Epithelial cell of esophagus (primary cell): ENCODE results near the gene BEGAIN.

Source experiments
- DNase-seq: peaks from one replicate; pipeline ENCODE4 v3.0.0; 2010; ENCODE audit warnings: low read depth
- H3K4me3 ChIP-seq: 2 replicates; pipeline ENCODE4 v1.5.1; 2011; ENCODE audit warnings: mild to moderate bottlenecking, low read length, control low read depth
- TF ChIP-seq, protein P1 (sequence below): IDR thresholded peaks from 2 replicates; pipeline ENCODE4 v1.5.1; 2011; ENCODE audit warnings: low read depth, mild to moderate bottlenecking, low read length, control low read depth, inconsistent platforms; ENCODE audit not compliant: insufficient read depth; ENCODE audit errors: missing control alignments

Gene BEGAIN

DNA sequence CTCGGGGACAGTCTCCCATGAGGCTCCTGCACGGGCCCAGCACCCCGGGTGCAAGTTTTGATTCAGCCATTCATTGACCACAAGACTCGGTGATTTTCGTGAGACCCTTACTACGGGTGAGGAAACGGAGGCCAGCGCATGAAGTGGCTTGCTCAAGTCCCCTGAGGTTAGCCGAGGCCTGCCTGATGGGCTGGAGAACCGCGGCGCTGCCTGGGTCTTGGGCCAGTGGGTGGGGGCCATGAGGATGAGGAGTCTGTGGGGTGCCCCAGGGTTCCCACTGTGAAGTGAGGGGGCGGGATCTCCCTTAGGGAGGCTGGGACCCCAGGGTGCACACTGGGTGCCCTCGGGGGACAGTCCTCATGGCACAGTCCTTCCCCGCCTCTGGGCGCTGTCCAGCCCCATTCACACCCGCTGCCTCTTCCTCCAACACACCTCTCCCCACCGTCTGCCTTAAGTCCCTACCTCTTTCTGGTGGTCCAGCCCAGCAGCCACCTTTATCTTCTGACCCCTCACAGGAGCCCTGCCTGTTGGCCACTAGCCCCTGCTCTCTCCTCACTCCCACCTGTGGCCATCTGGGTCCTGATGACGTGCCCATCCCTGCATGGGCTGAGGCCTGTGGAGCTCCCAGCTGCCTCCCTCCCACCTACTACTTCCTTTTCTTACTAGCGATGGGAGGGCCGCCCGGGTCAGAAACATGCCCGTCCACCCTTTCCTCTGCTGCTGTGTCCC is 16.3 kb downstream of the BEGAIN start:
- no peak for DNase-seq
- H3K4me3 ChIP-seq, result no peak overlapping the region

DNA sequence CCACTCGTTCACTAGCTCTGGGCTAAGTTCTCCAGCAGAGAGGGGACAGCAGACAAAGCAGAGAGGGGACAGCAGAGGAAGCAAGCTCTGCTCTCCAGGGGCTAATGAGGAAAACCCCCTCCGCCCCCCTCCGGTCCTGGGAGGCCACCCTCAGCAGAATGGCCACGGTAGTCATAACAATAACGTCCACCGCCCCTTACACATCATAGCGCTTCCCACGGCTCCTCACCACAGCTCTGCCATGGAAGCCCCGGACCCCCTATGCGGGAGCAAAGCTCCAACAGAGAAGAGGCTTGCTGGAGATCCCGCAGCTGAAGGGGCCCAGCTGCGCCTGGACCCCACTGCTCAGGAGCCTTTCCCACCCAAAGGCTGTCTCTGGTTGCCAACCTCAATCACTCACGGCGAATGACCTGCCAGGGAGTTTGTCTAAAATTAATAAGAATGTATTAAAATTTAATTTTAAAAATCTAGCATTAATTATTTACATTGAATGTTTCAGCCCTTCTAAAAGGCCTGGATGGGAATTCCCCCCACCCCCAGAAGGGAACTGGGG is 17.4 kb downstream of the BEGAIN start:
- TF ChIP-seq, protein P1, sequence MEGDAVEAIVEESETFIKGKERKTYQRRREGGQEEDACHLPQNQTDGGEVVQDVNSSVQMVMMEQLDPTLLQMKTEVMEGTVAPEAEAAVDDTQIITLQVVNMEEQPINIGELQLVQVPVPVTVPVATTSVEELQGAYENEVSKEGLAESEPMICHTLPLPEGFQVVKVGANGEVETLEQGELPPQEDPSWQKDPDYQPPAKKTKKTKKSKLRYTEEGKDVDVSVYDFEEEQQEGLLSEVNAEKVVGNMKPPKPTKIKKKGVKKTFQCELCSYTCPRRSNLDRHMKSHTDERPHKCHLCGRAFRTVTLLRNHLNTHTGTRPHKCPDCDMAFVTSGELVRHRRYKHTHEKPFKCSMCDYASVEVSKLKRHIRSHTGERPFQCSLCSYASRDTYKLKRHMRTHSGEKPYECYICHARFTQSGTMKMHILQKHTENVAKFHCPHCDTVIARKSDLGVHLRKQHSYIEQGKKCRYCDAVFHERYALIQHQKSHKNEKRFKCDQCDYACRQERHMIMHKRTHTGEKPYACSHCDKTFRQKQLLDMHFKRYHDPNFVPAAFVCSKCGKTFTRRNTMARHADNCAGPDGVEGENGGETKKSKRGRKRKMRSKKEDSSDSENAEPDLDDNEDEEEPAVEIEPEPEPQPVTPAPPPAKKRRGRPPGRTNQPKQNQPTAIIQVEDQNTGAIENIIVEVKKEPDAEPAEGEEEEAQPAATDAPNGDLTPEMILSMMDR, result no peak
- no peak for DNase-seq
- no peak overlapping the region for H3K4me3 ChIP-seq

More for the DNA sequence above, 16.3 kb downstream of the BEGAIN start:
- TF ChIP-seq, protein P1, result no peak

DNA sequence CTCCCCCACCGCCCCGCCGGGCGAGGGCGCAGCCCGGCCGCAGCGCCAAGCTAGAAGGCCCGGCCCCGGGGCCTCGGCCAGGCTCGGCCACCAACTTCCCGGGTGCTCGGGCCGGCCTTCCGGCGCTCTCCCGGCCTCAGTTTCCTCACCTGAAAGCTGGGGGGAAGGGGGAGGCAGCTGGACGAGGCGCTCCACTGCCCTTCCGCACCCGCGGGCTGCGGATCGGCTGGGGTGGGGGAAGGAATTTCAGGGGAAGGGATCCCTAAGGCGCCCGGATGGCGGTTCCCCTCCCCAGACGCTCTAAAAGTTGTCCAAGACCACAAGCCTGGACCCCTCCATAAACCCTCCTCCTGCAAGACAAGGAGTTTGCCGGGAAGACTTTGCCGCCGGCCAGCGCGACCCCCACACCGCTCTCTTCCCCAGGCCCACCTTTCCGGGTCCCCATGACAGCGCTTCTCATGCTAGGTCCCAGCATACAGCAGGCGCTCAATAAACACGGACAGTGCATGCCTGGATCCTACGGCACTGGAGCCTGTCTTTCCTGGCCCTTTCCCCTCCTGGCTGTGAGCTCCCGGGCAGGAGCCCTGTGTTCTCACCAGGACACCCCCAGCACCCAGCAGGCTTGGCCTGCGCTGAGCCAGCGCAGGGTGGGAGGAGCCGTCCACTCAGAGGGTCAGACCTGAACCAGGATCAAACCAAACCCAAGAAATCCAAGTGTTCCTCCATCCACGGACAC is 18.1 kb downstream of the BEGAIN start:
- TF ChIP-seq, protein P1, result no peak
- DNase-seq, result no peak
- H3K4me3 ChIP-seq, result no peak overlapping the region

DNA sequence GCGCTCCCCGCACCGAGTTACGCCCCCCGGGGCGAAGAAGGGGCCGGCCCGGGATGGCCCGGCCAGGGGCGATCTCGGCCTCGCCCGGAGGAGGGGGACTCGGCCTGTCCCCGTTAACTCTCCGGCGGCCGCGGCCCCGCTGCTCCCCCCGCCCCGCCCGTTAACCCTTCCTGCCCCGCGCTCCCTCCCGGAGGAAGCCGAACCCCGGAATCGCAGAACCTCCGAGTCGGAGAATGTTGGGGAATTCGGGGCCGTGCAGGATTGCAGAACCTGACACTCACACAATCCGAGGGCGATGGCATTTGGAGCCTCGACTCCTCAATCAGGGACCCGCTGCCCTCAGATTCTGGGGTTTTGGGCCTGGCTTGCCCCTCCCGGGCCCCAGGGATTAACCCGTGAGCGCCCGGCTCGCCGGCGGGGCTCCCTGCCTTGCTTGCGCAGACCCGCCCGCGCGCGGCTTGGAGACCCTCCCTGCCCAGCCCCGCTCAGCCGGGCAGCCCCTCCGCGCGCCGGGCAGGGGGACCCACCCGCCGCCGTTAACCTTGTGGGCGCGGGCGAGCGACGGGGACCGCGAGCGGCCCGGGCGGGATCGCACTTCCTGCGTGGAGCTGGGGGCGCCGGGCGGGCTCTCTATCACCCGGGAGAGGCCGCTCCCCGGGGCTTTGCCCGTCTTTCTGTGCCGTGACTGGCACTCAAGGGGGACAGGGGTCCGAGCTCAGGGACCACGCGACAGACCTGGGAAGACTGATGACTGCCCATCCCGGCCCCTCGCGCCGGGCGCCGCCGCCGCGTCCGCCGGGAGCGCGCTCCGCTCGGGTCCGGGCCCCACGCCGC is 18.8 kb downstream of the BEGAIN start:
- no peak for DNase-seq
- TF ChIP-seq, protein P1, result no peak
- H3K4me3 ChIP-seq, result no peak overlapping the region

DNA sequence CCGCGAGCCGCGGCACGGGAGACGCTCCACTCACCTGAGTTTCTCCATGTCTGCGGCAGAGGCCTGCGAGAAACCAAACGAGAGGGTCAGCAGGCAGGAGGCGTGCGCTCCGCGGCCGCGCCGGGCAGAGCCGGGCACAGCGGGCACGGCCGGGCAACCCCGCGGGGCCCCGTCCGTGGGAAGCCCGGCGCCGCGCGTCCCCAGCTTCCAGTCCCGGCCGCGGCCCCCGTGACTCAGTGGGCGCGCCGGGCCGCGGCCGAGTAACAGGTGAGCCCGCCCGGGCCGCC is 19.4 kb downstream of the BEGAIN start:
- no peak overlapping the region for H3K4me3 ChIP-seq
- no peak for DNase-seq
- TF ChIP-seq, protein P1, result no peak

DNA sequence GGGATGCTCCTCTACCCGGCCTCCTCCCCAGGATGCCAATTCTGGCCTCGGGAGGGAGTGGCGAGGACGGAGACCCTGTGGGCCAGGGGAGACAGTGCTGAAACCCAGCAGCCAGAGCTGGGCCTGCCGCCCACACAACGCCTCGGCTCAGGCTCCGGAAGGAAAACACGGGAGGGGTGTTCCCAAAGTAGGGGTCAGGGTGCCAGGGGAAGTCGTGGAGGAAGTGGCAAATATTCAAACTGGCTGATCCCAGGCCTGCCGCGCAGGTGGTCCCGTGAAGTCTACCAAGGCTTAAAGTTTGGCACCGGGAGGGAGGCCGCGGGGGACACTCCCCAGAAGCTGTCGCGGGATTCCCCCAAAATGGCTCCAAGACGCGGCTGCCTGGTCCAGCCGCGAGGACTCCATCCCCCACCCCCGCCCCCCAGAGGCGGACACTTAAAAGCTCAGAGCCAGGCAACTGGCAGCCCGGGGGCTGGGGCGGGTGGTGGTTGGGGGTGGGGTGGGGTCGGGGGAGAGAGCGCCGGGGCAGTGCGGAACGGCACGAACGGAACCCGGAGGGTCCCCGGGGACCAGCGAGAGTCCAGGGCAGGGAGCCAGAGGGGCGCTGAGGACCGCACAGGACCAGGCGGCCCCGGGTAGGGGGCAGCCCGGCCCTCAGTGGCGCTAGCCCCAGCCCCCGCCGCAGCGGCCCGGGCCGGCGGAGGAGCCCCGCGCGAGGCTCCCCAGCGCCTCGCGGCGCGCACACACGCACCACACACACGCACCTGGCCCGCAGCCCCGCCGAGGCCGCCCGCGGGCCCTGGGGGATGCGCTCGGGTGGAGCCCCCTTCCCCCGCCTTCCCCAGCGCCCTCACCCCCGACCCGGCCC is 20.0 kb downstream of the BEGAIN start:
- no peak for DNase-seq

More for the DNA sequence above, 20.0 kb downstream of the BEGAIN start:
- no peak overlapping the region for H3K4me3 ChIP-seq
- TF ChIP-seq, protein P1, result no peak
